Gastroesophageal sphincter (tissue), 3 donors: ENCODE data around the gene ITGAX.

Experiments used
- POLR2A ChIP-seq, 2 donors: fragments of 450-650 bp; IDR thresholded peaks; one replicate each; pipeline ENCODE4 v1.6.1; 2017; ENCODE audit warnings: antibody characterized with exemption in 2 of 2, mild to moderate bottlenecking in 2 of 2, moderate library complexity in 1 of 2
- POLR2AphosphoS5 ChIP-seq: sonication (generic); formaldehyde crosslinking; IDR thresholded peaks from one replicate; pipeline ENCODE4 v1.6.1; 2017; ENCODE audit warnings: antibody characterized with exemption
- TF ChIP-seq, protein P1 (sequence below), 4 experiments: fragments of 200-600 bp in 2 of 4; fragments of 450-650 bp in 2 of 4; sonication (generic) in 1 of 4; IDR thresholded peaks; one replicate each; pipeline ENCODE4 v1.5.1; 2017 to 2019; ENCODE audit warnings: antibody characterized with exemption in 4 of 4, mild to moderate bottlenecking in 2 of 4, moderate library complexity in 2 of 4

DNA sequence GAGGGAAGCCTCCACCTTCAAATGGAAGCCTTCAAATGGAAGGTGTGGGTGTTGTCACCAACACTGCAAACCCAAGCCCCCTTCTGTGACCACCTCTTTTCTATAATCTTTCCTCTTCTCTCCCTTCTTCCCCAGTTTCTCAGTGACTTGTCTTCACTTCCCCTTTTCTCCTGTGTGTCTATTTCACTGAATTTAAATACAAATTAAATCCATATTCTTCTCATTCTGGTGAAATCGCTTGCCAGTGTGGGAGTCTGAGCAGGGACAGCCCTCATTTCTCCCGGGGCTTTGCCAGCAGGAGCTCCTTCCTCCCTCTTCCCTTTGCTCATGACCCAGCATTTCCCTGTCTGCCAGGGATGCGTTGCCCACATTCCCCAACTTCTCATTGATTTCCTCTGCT lies 6.4 kb upstream of the ITGAX start:
- TF ChIP-seq, protein P1, sequence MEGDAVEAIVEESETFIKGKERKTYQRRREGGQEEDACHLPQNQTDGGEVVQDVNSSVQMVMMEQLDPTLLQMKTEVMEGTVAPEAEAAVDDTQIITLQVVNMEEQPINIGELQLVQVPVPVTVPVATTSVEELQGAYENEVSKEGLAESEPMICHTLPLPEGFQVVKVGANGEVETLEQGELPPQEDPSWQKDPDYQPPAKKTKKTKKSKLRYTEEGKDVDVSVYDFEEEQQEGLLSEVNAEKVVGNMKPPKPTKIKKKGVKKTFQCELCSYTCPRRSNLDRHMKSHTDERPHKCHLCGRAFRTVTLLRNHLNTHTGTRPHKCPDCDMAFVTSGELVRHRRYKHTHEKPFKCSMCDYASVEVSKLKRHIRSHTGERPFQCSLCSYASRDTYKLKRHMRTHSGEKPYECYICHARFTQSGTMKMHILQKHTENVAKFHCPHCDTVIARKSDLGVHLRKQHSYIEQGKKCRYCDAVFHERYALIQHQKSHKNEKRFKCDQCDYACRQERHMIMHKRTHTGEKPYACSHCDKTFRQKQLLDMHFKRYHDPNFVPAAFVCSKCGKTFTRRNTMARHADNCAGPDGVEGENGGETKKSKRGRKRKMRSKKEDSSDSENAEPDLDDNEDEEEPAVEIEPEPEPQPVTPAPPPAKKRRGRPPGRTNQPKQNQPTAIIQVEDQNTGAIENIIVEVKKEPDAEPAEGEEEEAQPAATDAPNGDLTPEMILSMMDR (IDR thresholded peaks at IDR 0.05): no peak
- TF ChIP-seq POLR2AphosphoS5 (no peak), POLR2A (IDR thresholded peaks at IDR 0.05) (no peak)
